ENCODE results near the gene CDKN2C. TPM values are rescaled to one million over a fixed set of nuclear protein-coding genes. Genes with fewer than 3 reads are reported as not detected.

The CDKN2C gene
- total and polyA plus RNA-seq, 2 experiments from 2014 or later = not detected

- TF ChIP-seq ETS1 (IDR thresholded peaks at IDR 0.05) = no peak
- no peak for TF ChIP-seq EZH2 (IDR thresholded peaks at IDR 0.05; ENCODE audit: low read depth, unreplicated experiment)
- no peak for TF ChIP-seq NANOG (IDR thresholded peaks at IDR 0.05; ENCODE audit: borderline replicate concordance)
- TF ChIP-seq ZNF331 (CRISPR knock-in tag; IDR thresholded peaks at IDR 0.05; ENCODE audit: low read depth) = no peak
Observed at GRCh38 chr1:50993645-50994044, 23.6 kb downstream of the CDKN2C start (continued).

GRCh38 chr1:50994997-50995396 is 25.0 kb downstream of the CDKN2C start:
- Histone ChIP-seq H3K79me2 (replicated peaks; ENCODE audit: insufficient read depth) (no peaks in the 10 kb centered on the region), H3K9me2 (ENCODE audit: insufficient read depth) (no peaks in the 10 kb centered on the region), H3K4me2 (no peak overlapping the region), H4K20me1 (replicated peaks; ENCODE audit: insufficient read depth) (no peaks in the 10 kb centered on the region), H3K27ac (ENCODE audit: low read depth) (no peak overlapping the region), H3K4me1 (ENCODE audit: insufficient read depth) (no peaks in the 10 kb centered on the region), H3F3A (replicated peaks; ENCODE audit: low read depth) (no peaks in the 10 kb centered on the region), H2AFZ (no peak overlapping the region), H3K4me3 (no peak overlapping the region), H3K27me3 (ENCODE audit: insufficient read depth) (no peaks in the 10 kb centered on the region), H3K36me3 (ENCODE audit: insufficient read depth) (no peaks in the 10 kb centered on the region)
- no peaks in the 10 kb centered on the region for H3K4me1 Mint-ChIP-seq
- no peak overlapping the region for H3K27ac Mint-ChIP-seq
- H3K36me3 Mint-ChIP-seq (ENCODE audit: low read depth) = no peaks in the 10 kb centered on the region
- ATAC-seq = no peak
- H3K9me3 Mint-ChIP-seq = no peaks in the 10 kb centered on the region
- no peaks in the 10 kb centered on the region for H3K27me3 Mint-ChIP-seq (ENCODE audit: insufficient read depth, low read depth, poor library complexity)
- no peak for DNase-seq (ENCODE audit: low spot score)
- H3K4me3 Mint-ChIP-seq = no peak overlapping the region
- TF ChIP-seq ZNF114 (CRISPR knock-in tag; IDR thresholded peaks at IDR 0.05) = no peak
- TF ChIP-seq ZNF331 (CRISPR knock-in tag; IDR thresholded peaks at IDR 0.05; ENCODE audit: low read depth) = no peak
- no peak for TF ChIP-seq REST (IDR thresholded peaks at IDR 0.05; ENCODE audit: unreplicated experiment)
- no peak for TF ChIP-seq POLR2AphosphoS5 (IDR thresholded peaks at IDR 0.05; ENCODE audit: low read depth)
- TF ChIP-seq ZNF462 (CRISPR knock-in tag; IDR thresholded peaks at IDR 0.05) = no peak
- TF ChIP-seq EZH2phosphoT487 (IDR thresholded peaks at IDR 0.05; ENCODE audit: unreplicated experiment) = no peak
- no peak for TF ChIP-seq ETS1 (IDR thresholded peaks at IDR 0.05)
- no peak for TF ChIP-seq JUNB (IDR thresholded peaks at IDR 0.05; ENCODE audit: unreplicated experiment)
- TF ChIP-seq EZH2 (IDR thresholded peaks at IDR 0.05; ENCODE audit: low read depth, unreplicated experiment) = no peak
- TF ChIP-seq CREB1 (CRISPR knock-in tag; IDR thresholded peaks at IDR 0.05; ENCODE audit: low read depth) = no peak
- TF ChIP-seq CTCF (conservative IDR thresholded peaks at IDR 0.05; ENCODE audit: low read depth in 2 of 2) = no peak
